Measurements from ENCODE around the gene PI4KB.

PI4KB gene

DNA sequence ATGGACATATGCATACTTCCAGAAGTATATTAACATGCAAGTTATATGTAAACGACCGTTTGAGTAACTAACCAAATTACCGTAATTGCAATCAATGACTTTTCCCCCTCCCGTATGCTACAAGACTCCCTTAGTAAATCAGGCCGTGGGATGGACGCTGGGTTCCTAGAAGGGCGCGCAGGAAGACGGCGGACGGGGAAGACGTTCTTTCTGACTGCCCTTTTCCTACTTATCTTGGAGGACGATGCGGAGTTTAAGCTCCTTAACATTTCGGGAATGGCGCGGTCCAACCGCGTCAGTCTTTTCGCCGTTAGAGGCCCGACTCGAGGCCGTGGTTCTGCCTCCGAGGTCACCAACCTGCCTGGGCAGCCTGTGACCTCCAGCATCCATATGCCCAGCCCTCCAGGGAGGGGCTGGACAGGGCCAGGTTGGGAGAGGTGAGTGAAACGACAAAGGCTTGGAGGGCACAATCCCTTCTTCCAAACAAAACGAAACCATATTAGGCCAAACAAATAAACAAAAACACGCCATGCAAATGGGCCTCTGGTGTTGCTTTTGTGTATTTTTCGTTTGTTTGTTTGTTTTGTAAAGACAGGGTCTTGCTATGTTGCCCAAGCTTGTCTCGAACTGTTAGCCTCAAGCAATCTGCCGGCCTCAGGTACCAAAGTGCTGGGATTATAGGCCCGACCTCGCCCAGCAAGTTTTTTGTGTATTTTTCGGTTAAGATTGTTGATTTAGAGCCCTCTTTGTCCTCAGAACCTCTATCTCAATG is 873 bp upstream of the PI4KB start:
- Mint-ChIP-seq H3K27me3 (no peaks in the 10 kb centered on the region), H3K4me3 (peak overlapping the region; percentile 96), H3K9me3 (no peaks in the 10 kb centered on the region), H3K36me3 (peaks cover 15% of the 10 kb centered on the region), H3K4me1 (peaks cover 24% of the 10 kb centered on the region), H3K27ac (peak overlapping the region; percentile 99)
- DNase-seq (ENCODE audit: low spot score in 2 of 2) (peak in 1 of 2 donors; percentile 20), ATAC-seq (ENCODE audit: low read depth) (peak; percentile 1)

DNA sequence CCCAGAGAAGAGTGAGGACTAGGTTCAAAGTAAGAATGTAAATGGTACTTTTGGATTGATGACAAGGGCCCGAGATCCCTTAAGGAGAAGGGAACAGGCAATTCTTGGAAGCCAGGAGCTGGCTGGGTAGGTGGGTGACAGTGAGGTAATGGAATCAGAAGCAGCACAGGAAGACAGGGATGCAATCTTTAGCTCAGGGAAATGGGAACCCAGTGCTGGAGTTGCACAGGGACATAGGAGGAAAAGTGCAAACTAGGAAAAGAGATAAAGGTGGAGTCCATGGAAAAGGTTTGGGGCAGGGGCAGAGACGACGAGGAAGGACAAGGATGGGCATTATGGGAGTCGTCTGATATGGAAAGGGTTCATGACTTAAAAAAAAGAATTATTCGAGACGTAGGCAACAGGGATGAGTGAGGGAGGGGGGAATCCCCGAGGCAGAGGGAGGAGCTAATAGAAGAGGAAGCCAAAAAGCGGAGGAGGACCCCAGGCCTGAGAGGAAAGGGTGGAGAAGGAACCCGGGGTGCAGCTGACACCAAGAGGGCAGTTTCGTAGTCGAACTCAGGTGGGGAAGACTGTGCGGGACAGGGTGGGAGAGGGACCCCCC is 495 bp downstream of the PI4KB start:
- H3K27ac Mint-ChIP-seq, result peak overlapping the region; percentile 99

DNA sequence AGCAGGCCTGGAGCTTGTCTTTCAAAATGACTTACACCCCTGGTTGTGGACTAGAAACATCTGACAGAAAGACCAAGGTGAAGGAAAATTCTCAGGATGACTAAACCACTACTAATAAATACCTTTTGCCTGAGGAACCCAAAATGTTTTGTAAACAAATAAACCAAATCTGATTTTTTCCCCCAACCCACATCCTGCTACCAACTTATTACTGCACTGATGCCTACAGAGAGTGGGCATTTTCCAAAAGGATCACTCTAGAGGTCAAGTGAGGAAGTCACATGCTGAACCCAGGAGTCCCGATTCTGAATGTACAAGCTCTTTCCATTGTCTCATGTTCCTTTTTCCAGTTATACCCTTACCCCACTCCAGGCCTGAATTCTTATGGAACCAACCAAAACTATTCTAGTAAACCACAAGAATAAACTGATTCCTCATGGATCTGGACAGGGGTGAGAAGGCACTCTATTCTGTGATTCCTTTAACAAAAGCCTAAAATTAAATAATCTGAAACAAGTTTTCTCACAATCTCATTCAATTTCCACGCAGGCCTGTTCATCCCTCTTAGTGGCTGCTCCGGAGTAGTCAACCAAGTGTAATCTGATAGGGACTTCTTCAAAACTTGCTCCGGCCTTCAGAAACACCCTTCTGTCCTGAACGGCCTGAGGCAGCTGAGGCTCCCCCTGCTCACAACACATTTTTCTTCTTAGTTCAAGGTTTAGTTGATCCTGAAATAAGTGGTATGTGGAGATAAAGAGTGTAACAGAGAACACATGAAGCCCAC is 1.4 kb downstream of the PI4KB start:
- Mint-ChIP-seq H3K36me3 (peaks cover 20% of the 10 kb centered on the region), H3K4me3 (peak overlapping the region; percentile 96), H3K27me3 (no peaks in the 10 kb centered on the region), H3K27ac (peak overlapping the region; percentile 99), H3K9me3 (no peaks in the 10 kb centered on the region), H3K4me1 (peaks cover 30% of the 10 kb centered on the region)
- DNase-seq (ENCODE audit: low spot score in 2 of 2) (no peak), ATAC-seq (ENCODE audit: low read depth) (no peak)

More for the DNA sequence above, 495 bp downstream of the PI4KB start:
- Mint-ChIP-seq H3K4me3 (peak overlapping the region; percentile 96), H3K36me3 (peaks cover 19% of the 10 kb centered on the region), H3K27me3 (no peaks in the 10 kb centered on the region), H3K4me1 (peaks cover 30% of the 10 kb centered on the region), H3K9me3 (no peaks in the 10 kb centered on the region)
- ATAC-seq (ENCODE audit: low read depth), result peak; percentile 67
- peak in 1 of 2 donors; percentile 57 for DNase-seq (ENCODE audit: low spot score in 2 of 2)

DNA sequence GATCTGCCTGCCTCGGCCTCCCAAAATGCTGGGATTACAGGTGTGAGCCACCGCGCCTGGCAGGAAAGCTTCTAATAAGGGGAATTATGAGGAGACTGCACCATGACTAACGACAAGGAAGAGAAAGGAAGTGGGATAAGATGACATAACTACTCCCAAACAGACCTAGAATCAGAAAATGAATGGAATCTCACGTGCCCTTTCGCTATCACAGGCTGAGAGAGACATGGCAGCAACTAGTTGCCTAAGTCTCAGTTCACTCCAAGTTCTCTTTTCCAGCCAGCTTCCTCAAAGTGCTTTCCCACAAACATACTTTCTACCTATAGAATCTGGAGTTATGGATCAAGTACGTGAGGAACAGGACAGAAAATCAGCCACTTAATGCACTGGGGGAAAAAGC is 2.0 kb downstream of the PI4KB start:
- H3K4me1 Mint-ChIP-seq, result peaks cover 36% of the 10 kb centered on the region

DNA sequence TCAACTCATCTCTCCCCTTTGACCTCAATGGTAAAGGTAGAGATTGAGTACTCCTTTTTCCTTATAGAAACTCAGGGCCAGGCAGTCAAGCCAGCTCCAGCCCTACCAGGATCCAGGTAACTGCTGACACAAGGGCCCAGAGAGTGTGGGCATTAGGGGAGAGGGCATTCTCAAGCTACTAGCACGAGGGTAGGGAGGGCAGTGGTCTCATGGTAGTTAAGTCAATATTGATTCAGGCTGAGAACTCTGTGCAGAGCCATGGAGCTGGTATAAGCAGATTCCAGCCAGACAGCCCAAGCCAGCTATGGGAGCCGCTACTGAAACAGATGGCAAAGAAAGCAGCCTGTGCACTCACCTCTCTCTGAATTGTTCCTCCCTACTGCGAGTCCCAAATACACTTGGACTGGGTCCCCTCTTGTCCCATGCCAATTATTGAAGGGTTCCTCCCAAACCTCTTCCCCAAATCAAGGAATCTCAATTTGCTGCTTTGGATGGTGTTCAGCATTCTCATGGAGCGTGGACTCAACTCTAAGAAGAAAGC is 2.8 kb downstream of the PI4KB start:
- H3K27ac Mint-ChIP-seq, result no peak overlapping the region
- DNase-seq (ENCODE audit: low spot score in 2 of 2) (no peak), ATAC-seq (ENCODE audit: low read depth) (no peak)
- H3K9me3 Mint-ChIP-seq, result no peaks in the 10 kb centered on the region
- H3K27me3 Mint-ChIP-seq, result no peaks in the 10 kb centered on the region
- H3K4me3 Mint-ChIP-seq, result no peak overlapping the region
- H3K36me3 Mint-ChIP-seq, result peaks cover 26% of the 10 kb centered on the region
- peaks cover 36% of the 10 kb centered on the region for H3K4me1 Mint-ChIP-seq

More for the DNA sequence above, 2.0 kb downstream of the PI4KB start:
- no peak for ATAC-seq (ENCODE audit: low read depth)
- peak overlapping the region; percentile 99 for H3K27ac Mint-ChIP-seq
- H3K4me3 Mint-ChIP-seq, result peak overlapping the region; percentile 8
- no peaks in the 10 kb centered on the region for H3K9me3 Mint-ChIP-seq
- no peaks in the 10 kb centered on the region for H3K27me3 Mint-ChIP-seq
- peaks cover 26% of the 10 kb centered on the region for H3K36me3 Mint-ChIP-seq
- no peak for DNase-seq (ENCODE audit: low spot score in 2 of 2)

DNA sequence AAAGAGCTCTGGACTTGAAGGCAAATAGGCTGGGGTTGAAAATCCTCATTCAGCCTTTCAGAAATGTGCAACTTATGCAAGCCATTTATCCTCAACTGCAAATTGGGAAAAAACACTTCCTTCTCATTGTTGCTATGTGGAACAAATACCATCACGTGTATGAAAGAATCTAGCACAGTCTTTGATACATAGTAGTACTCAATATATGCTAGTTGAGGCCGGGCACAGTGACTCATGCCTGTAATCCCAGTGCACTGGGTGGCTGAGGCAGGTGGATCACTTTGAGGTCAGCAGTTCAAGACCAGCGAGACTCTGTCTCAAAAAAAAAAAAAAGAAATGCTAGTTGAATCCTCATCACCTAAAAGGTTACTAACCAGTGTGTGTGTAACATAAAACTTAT is 8.2 kb downstream of the PI4KB start:
- Mint-ChIP-seq H3K27me3 (no peaks in the 10 kb centered on the region), H3K4me3 (no peak overlapping the region), H3K4me1 (peaks cover 22% of the 10 kb centered on the region), H3K27ac (no peak overlapping the region), H3K36me3 (peaks cover 33% of the 10 kb centered on the region), H3K9me3 (no peaks in the 10 kb centered on the region)
- ATAC-seq (ENCODE audit: low read depth) (no peak), DNase-seq (ENCODE audit: low spot score in 2 of 2) (no peak)

DNA sequence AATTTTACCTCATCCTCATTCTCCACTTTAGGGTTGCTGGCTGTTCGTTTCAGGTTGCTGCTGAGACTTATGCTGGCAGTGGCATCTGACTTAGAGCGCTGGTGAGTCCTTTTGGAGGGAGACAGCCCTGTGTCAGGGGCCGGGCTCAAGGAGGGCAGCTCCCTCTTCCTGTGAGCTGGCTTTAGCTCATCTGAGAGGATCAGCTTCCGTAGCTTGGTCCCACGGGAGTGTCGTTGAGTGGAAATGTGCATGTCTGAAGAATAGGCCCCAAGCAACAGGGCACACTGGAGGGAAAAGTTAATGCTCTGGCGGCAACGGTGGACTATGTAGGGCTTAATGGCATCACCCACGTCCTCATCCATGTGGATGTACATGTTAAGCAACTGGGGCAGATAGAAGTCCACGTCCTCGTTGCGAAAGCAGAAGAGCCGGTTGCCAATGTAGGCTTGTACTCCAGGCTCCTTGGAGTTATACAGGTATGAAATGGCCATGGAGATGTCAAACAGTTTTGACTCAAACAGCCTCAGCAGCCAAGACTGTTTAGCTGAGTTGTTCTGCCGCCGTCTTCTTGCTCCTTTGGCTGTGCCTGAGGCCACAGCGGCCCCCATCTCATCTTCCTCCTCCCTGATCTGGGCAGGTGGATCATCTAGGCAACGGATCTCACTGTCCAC is 11.5 kb downstream of the PI4KB start:
- Mint-ChIP-seq H3K4me3 (no peak overlapping the region), H3K27me3 (no peaks in the 10 kb centered on the region), H3K9me3 (no peaks in the 10 kb centered on the region), H3K27ac (peak overlapping the region; percentile 63), H3K4me1 (peaks cover 28% of the 10 kb centered on the region), H3K36me3 (peaks cover 31% of the 10 kb centered on the region)
- DNase-seq (ENCODE audit: low spot score in 2 of 2) (no peak), ATAC-seq (ENCODE audit: low read depth) (no peak)

DNA sequence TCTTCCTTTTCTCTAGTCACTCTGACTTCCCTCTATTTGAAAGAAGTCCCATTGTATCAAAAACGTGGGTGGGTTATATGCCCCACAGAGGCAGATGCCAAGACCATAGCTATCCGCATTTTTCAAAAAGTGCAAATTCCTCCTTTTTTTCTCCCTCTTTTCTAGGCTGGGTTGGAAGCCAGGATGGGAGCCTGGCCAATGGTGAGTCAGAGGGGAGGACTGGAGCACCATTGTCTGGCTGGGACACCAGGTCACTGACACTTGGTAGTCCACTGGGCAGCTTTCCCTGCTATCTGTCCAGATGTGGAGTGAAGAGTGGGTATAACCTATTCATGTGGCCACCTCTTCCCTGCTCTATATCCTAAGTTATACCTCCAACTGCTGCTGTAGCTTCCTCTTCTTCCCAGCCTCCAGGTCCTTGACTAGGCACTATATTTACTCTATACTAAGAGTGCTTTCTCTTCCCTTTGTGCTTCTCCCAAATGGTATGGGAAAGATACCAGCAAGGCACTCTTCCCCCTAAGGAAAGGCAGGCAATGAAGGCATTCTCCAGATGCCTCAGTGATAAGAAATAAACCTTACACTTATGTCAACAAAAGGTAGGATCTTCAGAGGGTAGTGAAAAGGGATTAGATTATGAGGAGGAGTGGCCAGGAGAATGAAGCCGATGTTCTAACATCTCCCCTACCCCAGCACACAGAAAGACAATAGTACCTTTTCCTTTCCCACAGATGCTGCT is 12.9 kb downstream of the PI4KB start:
- ATAC-seq (ENCODE audit: low read depth) (no peak), DNase-seq (ENCODE audit: low spot score in 2 of 2) (no peak)
- peaks cover 23% of the 10 kb centered on the region for H3K4me1 Mint-ChIP-seq
- peak overlapping the region; percentile 63 for H3K27ac Mint-ChIP-seq
- H3K36me3 Mint-ChIP-seq, result peaks cover 30% of the 10 kb centered on the region
- no peaks in the 10 kb centered on the region for H3K27me3 Mint-ChIP-seq
- H3K9me3 Mint-ChIP-seq, result no peaks in the 10 kb centered on the region
- H3K4me3 Mint-ChIP-seq, result no peak overlapping the region

DNA sequence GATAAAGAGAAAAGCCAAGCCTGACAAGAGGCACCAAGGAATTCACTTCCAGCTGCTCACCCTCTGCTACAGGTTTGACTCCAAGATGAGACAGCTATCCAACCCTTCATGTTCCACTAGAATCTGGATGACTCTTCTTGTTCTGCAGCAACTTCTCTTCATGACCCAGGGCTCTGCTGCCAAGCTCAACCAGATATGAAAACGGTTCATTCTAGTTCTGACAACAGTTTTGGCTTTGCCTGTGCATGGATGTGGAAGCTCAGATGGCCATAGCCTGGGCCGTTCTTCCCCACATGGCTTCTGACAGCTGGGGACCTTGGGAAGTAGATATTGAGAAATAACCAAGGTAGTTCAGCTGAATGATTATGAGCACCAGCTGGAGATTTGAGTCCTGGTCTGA is 13.7 kb downstream of the PI4KB start:
- Mint-ChIP-seq H3K4me1 (peaks cover 23% of the 10 kb centered on the region), H3K27ac (peak overlapping the region; percentile 29), H3K27me3 (no peaks in the 10 kb centered on the region), H3K4me3 (no peak overlapping the region), H3K9me3 (no peaks in the 10 kb centered on the region), H3K36me3 (peaks cover 38% of the 10 kb centered on the region)
- ATAC-seq (ENCODE audit: low read depth), result no peak
- DNase-seq (ENCODE audit: low spot score in 2 of 2), result no peak

DNA sequence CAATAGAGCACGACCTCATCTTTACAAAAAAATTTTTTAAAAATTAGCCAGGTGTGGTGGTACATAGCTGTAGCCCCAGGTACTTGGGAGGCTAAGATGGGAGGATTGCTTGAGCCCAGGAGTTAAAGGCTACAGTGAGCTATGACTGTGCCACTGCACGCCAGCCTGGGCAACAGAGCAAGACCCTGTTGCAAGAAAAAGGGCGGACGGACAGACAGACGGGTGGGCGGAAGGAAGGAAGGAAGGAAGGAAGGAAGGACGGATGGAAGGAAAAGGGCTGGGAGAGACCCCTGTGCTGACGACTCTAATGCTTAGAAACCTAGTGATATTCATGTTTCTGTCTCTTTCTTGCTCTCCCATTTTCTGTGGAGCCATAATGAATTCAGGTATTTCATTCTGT is 14.4 kb downstream of the PI4KB start:
- ATAC-seq (ENCODE audit: low read depth), result no peak
- Mint-ChIP-seq H3K4me3 (no peak overlapping the region), H3K9me3 (no peaks in the 10 kb centered on the region), H3K27ac (peak overlapping the region; percentile 29), H3K4me1 (peaks cover 23% of the 10 kb centered on the region), H3K27me3 (no peaks in the 10 kb centered on the region), H3K36me3 (peaks cover 40% of the 10 kb centered on the region)
- no peak for DNase-seq (ENCODE audit: low spot score in 2 of 2)

DNA sequence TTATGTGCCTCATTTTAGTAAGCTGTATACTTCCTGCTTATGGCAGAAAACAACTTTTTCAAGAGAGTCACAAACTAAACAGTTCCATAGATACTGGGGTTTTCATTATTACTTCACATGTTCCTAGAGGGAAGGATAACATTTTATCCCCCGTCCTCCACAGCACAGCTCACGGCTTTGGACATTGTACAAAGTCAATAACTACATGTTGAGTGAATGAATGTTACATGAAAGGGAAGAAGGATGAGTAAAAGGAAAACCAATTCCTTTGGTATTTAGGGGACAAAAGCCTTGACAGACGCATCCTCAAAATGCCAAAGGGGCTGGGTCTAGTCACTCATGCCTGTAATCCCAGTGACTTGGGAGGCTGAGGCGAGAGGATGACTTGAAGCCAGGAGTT is 14.8 kb downstream of the PI4KB start:
- Mint-ChIP-seq H3K4me3 (no peak overlapping the region), H3K9me3 (no peaks in the 10 kb centered on the region), H3K27me3 (no peaks in the 10 kb centered on the region), H3K36me3 (peaks cover 37% of the 10 kb centered on the region), H3K27ac (no peak overlapping the region), H3K4me1 (peaks cover 23% of the 10 kb centered on the region)
- DNase-seq (ENCODE audit: low spot score in 2 of 2) (no peak), ATAC-seq (ENCODE audit: low read depth) (no peak)

DNA sequence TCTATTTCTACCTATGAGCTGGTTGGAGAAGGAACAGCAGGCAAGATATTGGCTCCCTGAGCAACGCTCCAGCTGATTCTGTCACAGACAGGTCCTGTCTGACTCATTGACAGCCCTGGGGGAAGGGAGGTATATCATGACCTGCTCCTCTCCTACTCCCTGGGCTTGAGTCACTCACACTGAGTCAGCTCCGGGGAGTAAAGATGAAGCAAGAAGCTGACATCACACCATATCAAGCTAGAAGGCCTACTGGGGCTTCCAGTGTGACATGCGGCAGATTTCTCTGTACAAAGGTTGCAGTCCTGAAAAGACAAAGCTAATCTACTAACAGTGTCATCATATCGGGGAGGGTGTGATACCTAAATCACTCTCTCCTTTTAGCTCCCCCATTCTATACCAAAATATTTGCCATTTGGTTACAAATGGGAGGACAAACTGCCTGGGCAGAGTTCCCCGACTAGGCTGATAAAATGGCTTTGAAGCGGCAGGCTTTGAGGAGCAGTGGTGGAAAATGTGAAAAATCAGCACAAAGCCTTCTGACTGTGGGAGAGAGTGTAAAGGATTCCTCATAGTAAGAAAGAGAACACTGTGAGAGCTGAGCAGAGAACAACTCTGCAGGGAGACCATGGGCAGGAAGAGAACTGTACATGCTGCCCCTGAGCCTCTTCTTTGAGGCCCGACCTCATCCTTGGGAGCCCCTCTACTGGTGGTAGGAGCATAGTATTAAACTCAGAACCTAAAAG is 15.5 kb downstream of the PI4KB start:
- DNase-seq (ENCODE audit: low spot score in 2 of 2), result no peak
- Mint-ChIP-seq H3K4me3 (no peak overlapping the region), H3K4me1 (peaks cover 23% of the 10 kb centered on the region), H3K27ac (peak overlapping the region; percentile 49), H3K27me3 (no peaks in the 10 kb centered on the region), H3K9me3 (no peaks in the 10 kb centered on the region), H3K36me3 (peaks cover 42% of the 10 kb centered on the region)
- no peak for ATAC-seq (ENCODE audit: low read depth)

Data from memory B cell (primary cell).